Measurements from ENCODE around the gene HAPSTR1.

The HAPSTR1 gene

DNA sequence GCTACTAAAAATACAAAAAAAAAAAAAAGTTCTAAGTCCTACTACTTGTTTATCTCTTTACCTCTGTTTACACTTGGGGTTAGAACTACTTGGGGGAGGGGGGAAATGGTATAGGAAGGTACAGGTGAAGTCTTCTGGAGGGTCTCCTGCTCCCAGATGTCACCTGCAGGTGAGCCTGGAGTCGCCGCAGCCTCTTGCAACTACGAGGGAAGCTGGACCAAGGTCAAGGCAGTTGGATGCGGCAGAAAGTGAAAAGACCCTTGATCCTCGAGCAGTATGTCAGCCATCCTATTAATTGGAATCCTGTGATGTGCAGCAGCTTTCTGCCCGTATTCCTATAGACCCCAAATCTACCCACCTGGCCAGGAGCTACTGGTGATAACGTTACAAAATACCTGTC is 33.0 kb downstream of the HAPSTR1 start:
- no peak for DNase-seq

DNA sequence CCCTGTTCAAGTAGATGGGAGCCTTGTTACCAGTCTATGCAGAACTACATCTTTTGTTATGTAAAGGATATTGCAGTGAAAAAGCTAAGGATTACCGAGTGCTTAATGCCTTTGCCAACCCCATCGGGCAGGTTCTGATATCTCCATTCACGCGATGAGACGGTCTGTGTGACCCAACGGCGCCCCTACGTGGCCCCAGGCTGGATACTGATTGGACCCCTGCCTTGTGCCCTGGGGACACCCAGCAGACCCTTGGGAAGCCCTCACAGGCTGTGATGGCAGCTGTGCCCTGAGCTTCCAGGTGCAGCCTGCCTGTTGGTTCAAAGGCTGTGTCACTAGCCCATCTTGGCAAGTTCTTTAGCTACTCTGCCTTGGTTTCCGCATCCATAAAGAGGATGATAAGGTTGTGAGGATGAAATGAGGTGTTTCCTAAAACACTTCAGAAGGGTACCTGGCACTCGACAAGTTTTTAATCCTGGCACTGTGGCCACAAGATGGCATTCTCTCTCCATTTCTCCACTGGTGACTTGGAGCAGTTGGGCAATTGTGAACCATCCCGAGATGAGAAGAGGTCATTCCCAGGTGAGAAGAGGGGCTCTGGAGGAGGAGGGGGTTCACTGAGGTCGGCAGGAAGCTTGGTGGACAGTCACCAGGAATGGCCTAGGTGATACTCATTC is 33.6 kb downstream of the HAPSTR1 start:
- no peak for DNase-seq

DNA sequence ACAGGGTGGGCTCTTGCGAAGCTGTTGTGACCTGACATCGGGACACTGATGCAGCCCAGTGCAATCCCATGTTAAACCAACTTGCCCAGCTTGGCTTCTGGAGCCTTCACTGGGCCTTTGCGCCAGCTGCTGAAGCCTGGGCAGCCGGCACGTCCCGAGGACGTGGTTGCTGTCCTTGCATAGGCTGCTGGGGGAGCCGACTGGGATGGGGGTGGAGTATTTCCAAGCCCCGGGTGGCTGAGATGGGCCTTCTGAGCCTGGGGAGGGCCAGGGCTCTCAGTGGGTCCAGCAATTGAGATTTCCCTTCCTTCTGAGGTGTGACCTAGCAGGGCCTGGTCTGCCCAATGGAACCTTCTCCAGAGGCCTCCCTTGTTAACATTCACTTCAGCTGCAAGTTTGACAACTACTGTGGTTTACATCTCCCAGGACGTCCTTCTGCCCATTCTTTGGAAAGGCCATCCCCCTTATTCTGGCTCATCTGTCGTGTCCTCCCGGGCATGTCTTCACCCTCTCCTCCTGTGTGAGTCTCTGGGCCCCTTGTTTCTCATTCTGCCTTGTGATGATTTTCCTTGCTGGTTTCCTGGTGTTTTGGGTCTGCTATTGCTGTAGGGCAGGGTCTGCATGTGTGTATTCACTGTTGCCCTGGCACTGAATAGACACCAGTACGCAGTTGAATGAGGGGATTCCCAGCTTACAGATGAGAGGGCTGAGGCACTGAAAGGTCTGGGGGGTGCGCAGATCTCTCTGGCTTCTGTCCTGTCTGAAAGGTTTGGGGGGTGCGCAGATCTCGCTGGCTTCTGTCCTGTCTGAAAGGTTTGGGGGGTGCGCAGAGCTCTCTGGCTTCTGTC is 34.4 kb downstream of the HAPSTR1 start:
- no peak for DNase-seq

DNA sequence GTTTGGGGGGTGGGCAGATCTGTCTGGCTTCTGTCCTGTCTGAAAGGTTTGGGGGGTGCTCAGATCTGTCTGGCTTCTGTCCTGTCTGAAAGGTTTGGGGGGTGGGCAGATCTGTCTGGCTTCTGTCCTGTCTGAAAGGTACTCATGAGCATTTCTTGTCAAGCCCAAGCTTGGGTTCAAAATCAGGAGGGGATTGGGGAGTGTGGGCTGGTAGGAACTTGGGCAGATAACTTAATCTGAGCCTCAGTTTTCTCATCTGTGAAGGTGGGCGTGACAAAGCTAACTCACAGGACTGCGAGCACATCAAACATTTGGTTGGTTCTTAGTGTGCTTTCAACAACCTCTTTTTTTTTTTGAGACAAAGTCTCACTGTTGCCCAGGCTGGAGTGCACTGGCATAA is 35.2 kb downstream of the HAPSTR1 start:
- no peak for DNase-seq

DNA sequence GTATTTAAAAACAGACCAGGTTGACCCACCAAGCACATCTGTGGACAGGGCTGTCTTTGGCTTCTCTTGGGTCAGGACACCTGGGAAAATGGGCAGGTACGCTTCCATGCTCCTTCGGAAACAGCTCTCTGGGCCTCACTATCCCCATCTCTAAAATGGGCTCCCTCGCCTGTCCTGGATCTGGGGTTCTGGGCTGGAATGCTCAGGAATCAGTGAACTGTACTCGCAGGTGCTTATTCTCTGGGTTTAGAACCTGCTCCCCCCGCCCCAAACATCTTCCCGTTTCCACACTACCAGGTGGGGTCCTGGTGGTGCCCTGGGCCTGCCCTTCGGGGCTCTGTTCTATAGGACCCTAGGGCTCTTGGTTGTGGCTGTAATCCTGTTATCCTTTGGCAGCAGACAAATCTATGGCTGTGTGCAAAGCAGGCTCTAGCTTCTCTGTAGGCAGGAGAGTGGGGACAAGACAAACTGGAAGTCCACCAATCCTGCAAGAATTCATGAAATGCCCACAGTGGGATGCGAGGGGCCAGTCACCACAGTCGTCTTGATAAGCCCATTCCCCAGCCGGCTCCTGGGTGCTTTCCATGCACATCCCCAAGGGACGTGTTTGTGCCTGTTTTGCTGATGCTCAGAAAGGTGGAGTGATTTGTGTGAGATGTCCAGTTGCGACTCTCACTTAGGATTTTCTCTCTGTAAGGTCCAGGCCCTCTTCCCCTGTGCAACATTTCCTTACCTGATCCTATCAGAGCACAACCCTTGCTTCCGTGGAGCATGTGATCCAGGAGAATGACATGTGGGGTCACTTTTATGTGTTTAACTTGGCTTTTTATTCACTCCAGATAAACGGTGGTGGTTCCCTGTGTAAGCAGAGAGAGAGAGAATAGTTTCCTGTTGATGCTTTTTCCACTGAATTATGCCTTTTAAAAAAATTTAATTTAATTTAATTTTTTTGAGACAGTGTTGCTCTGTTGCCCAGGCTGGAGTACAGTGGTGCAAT is 37.2 kb downstream of the HAPSTR1 start:
- DNase-seq = no peak

DNA sequence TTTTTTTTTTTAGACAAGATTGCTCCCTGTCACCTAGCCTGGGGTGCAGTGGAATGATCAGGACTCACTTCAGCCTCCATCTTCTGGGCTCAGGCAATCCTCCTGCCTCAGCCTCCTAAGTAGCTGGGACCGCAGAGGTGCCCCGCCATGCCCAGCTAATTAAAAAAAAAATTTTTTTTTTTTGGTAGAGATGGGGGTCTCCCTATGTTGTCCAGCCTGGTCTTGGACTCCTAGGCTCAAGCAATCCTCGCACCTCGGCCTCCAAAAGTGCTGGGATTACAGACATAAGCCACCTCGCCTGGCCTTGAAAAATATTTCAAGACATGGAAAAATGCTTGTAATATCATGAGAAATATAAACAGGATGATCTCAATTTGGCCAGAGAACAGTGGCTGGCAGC is 42.9 kb downstream of the HAPSTR1 start:
- no peak for DNase-seq

DNA sequence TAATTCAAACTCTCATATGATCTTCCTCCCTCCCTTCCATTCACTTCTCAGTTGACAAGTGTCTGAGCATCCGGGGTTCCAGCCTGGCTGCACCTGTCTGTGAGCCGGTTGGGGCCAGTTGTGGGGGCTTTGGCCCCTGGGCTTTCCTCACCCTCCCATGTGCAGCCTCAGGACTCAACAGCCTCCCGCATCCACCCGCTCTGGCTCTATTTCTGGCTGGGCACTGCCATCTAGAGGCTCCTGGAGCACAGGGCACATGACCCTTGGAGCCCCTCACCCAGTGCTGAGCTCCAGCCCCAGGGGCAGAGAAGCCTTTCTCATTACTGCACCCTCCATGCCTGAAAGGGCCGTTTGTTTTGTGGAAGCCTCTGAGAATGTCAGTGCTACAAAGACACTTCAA is 43.3 kb downstream of the HAPSTR1 start:
- DNase-seq = peak; percentile 65

DNA sequence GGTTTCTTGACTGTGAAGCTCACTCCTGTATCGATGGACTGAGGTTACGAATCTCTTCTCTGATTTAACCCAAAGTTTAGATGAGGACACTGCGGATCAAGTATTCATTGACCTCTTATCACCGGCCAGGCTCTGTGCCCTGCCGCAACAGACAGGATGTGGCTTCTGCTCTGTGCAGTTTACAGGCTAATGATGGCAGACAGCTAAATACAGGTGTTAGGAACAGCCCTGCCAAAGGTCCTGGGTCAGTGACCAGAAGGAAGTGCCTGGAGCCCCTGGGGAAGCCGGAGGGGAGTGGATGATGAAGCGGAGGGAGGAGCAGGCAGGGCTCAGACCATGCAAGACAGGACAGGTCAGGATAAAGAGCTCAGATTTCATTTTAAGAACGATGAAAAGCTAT is 44.4 kb downstream of the HAPSTR1 start:
- DNase-seq = no peak

DNA sequence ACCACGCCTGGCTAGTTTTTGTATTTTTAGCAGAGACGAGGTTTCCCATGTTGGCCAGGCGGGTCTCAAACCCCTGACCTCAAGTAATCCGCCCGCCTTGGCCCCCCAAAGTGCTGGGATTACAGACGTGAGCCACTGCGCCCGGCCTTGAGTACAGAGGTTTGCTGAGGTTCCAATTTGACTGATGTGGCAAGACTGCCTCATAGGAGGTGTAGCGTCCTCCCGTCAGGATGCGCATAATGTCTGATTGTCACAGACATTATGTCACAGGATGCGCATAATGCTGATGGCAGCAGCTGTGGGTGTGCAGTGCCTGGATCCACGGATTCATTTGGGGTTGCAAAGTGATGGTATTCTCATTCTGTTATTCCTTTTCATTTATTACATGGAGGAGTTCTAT is 45.2 kb downstream of the HAPSTR1 start:
- no peak for DNase-seq

DNA sequence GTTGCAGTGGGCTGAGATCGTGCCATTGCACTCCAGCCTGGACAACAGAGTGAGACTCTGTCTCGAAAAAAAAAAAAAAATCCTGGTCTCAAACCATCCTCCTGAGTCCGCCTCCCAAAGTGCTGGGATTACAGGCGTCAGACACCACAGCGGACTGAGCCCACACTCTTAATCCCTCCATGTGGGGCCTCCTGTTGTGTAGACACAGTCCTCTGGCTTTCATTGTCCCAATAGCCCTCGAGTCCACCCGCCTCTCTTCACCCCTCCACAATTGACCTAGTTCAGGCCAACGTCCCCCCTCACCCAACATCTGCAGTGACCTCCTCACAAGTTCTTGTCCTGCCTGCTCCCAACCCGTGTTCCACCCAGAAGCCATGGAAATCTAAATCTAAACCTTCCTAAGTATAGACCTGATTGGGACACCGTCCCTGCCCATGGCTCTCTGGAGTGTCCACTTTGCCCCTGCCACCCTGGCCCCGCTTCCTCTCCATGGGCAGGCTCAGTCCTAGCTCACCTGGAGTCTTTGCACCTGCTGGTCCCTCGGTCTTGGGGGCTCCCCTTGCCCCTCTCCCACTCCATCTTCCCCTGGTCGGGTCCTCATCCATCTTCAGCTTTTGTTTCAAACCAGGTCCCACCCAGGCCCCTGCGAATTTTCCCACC is 46.7 kb downstream of the HAPSTR1 start:
- no peak for DNase-seq

DNA sequence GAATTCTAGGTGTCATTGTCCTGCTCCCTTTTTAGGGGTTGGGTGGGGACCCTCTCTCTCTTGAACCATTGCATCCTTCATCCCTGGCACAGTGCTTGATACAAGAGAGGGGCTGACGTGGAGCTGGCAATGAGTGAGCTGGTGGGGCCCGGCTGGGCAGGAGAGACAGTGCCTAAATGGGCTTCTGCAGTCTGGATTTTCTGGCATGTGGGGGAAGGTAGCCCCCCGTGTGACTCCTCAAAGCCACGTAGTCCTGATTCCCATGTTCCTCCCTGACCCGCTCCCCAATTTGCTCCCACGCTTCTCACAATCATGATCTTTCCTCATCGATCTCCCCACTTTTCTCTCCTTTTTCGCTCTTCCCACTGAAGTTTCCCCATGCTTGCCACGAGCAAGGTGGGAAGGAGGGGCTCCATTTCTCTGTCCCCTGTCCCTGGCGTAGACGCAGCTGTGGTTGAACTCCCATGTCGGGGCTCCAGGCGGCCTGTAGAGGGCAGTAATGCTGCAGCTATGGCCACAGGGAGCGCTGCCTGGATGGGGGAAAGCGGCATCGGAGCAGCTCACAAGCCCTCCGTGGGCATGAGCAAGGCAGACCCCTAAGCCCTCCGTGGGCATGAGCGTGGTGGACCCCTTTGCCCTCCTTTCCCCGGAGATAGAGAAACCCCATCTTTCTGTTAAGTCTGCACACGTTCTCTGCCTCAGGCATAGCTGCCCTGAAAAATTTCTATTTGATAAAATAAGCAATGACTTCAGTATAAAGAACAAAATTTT is 47.5 kb downstream of the HAPSTR1 start:
- DNase-seq = peak; percentile 74

DNA sequence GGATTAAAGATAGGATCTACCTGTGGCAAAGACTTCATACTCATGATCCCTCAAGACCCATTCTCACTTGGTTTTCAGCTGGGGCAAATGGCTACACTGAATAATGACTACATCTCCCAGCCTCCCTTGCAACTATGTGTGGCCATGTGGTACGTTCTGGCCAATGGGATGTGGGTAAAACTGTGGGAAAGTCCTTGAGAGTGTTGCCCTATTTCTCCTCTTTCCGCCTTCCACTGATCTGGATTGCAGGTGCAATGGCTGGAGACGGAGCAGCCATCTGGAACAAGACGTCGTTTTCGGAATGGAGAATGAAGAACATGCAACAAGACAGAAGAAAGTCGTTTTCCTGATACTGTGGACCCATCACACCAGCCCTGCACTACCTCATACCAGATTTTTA is 48.5 kb downstream of the HAPSTR1 start:
- no peak for DNase-seq

All from stimulated activated CD4-positive, alpha-beta T cell treated with anti-CD3 and anti-CD28 coated beads, Interleukin-4, amount 100 ng/mL, for 24 hours (primary cell).